ENCODE data around the gene SLC9B2.

- no peak for TF ChIP-seq POLR2A (IDR thresholded peaks at IDR 0.05; ENCODE audit: low read length)
- no peak for TF ChIP-seq CEBPB (IDR thresholded peaks at IDR 0.05)
- no peak for TF ChIP-seq CTCF (IDR thresholded peaks at IDR 0.05)
- no peak for TF ChIP-seq ESRRA (IDR thresholded peaks at IDR 0.05; ENCODE audit: borderline replicate concordance, low read length)
- TF ChIP-seq, protein P1, sequence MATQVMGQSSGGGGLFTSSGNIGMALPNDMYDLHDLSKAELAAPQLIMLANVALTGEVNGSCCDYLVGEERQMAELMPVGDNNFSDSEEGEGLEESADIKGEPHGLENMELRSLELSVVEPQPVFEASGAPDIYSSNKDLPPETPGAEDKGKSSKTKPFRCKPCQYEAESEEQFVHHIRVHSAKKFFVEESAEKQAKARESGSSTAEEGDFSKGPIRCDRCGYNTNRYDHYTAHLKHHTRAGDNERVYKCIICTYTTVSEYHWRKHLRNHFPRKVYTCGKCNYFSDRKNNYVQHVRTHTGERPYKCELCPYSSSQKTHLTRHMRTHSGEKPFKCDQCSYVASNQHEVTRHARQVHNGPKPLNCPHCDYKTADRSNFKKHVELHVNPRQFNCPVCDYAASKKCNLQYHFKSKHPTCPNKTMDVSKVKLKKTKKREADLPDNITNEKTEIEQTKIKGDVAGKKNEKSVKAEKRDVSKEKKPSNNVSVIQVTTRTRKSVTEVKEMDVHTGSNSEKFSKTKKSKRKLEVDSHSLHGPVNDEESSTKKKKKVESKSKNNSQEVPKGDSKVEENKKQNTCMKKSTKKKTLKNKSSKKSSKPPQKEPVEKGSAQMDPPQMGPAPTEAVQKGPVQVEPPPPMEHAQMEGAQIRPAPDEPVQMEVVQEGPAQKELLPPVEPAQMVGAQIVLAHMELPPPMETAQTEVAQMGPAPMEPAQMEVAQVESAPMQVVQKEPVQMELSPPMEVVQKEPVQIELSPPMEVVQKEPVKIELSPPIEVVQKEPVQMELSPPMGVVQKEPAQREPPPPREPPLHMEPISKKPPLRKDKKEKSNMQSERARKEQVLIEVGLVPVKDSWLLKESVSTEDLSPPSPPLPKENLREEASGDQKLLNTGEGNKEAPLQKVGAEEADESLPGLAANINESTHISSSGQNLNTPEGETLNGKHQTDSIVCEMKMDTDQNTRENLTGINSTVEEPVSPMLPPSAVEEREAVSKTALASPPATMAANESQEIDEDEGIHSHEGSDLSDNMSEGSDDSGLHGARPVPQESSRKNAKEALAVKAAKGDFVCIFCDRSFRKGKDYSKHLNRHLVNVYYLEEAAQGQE (IDR thresholded peaks at IDR 0.05), result no peak
- TF ChIP-seq, protein P2, sequence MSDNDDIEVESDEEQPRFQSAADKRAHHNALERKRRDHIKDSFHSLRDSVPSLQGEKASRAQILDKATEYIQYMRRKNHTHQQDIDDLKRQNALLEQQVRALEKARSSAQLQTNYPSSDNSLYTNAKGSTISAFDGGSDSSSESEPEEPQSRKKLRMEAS (IDR thresholded peaks at IDR 0.05), result no peak
- no peak for TF ChIP-seq HES2 (IDR thresholded peaks at IDR 0.05)
These were observed 40.4 kb downstream of the SLC9B2 start for GRCh38 chr4:103036169-103036568.
